HG02763 (cell line): ENCODE measurements around the gene DZANK1.
"Not testable (repeated sequence)": the region's sequence is repeated elsewhere in the genome, so short reads cannot be mapped to it uniquely, and the experiment has no call there.

Source experiments
- ATAC-seq: cut with Tn5 transposase; IDR thresholded peaks from one replicate; pipeline ENCODE4 v1.9.1; 2021; ENCODE audit warnings: mild to moderate bottlenecking, moderate library complexity; ENCODE audit not compliant: unreplicated experiment

The DZANK1 gene

DNA sequence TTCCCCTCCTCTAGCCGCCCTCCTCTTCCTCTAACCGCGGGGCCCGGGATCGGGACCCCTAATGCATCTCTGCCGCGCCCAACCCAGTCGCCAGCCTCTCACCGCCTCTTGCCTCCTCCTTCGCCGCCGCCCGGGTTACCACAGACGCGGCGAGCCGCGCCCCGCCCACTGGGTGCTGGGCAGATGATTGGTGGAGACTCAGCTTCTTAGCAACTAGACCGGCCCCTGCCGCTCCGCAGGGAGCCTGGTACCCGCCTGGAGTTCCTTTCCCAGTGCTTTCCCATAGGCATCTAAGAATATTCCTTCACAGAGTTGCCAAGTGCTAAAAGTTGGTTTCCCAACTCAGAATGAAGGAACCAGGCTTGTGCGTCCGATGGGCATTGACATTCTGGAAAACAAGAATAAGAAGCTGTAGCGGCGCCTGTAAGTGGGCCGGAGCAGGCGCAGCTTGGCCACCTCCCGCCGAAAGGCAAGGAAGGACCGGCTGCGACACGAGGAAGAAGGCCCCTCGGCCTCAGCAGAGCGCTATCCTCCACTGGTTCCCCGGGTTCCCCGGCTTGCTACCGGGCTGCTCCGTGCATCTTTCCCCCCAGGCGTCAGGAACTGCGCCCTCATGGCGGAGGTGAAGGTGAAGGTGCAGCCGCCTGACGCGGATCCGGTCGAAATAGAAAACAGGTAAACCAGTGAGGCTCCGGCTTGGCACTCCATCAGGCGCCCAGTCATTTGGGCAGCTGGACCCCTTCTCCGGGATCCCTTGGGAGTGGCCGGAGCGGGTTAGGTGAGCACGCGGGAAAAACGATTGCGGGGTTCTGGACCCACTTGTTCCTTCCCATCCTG lies at the start of gene DZANK1, which contains the start of gene POLR3F:
Gene DZANK1 (minus strand): TSS at position 137 of the 837 bp plus-strand sequence. CDS start 1,672 bp downstream, outside the sequence.
Gene POLR3F (plus strand): TSS at position 497 of the 837 bp plus-strand sequence. CDS start 117 bp downstream, at position 614.
- peak; percentile 98 for ATAC-seq

DNA sequence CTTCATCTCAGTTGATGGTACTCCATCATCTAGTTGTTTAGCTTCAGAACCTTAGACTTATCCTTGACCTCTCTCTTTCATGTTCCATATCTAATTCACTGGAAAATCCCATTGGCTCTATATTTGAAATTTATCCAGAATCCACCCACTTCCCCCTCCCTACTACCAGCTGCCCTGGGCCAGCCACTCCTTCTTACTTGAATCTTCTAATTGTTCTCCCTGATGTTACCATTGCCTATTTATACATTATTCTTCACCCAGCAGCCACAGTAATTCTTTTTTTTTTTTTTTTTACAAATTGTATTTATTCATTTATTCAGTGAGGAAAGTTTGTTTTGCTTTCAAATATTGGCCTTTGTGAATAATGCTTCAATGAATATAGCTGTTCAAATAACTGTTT lies 49.1 kb upstream of the DZANK1 start:
- no peak for ATAC-seq

DNA sequence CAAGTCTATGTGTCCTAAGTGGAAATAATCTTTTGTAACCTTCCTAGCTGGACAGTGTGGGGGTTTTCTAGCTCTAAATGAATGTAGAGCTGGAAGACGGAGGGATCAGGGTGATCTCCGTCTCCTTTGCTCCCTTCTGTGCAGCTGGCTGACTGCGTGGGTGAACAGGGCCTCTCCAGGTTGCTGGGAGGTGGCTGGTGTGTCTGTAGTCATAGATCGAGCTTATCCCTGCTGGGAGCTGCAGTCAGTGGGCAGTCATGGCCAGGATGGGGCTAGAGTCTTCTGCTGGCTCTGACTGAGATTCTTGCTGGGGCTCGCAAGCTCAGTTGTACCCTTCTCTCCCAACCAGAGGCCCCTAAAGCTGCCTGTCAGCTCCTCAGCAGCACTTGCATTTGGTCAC lies 47.3 kb upstream of the DZANK1 start:
- no peak for ATAC-seq

GRCh38 chr20:18513208-18513607 lies 46.4 kb upstream of the DZANK1 start:
- ATAC-seq = no peak

GRCh38 chr20:18511571-18511970 lies 44.7 kb upstream of the DZANK1 start:
- no peak for ATAC-seq

- ATAC-seq = peak; percentile 97
Observed at GRCh38 chr20:18507218-18508191, 40.7 kb upstream of the DZANK1 start, which contains the start of gene SEC23B. Gene SEC23B, plus strand, starts transcription at chr20:18507940. Its CDS starts 2,896 bp downstream, at chr20:18510836.

DNA sequence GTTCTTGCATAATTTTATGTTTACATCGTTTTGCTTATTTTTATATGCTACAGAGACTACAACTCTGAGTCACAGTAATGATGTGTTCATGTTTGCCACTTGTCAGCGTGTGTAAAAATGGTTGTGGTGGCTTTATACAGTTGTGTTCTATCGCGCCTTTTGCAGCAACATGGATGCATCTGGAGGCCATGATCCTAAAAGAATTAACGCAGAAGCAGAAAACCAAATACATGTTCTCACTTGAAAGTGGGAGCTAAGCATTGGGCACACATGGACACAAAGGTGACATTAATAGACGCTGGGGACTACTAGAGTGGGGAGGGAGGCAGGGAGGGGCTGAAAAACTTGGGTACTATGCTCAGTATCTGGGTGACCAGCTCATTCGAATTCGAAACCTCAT lies 39.9 kb upstream of the DZANK1 start:
- no peak for ATAC-seq

DNA sequence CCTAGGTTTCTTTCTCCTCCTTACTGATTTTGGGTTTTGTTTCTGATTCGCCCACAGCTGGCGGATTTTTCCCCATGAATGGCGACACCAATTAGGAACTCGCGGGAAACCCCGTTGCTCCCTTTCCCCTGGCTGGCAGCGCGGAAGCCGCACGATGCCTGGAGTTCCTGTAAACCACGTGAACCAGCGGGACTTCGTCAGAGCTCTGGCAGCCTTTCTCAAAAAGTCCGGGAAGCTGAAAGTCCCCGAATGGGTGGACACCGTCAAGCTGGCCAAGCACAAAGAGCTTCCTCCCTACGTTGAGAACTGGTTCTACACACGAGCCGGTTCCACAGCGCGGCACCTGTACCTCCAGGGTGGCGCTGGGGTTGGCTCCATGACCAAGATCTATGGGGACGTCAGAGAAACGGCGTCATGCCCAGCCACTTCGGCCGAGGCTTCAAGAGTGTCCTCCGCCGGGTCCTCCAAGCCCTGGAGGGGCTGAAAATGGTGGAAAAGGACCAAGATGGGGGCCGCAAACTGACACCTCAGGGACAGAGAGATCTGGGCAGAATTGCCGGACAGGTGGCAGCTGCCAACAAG lies 37.7 kb upstream of the DZANK1 start:
- no peak for ATAC-seq

DNA sequence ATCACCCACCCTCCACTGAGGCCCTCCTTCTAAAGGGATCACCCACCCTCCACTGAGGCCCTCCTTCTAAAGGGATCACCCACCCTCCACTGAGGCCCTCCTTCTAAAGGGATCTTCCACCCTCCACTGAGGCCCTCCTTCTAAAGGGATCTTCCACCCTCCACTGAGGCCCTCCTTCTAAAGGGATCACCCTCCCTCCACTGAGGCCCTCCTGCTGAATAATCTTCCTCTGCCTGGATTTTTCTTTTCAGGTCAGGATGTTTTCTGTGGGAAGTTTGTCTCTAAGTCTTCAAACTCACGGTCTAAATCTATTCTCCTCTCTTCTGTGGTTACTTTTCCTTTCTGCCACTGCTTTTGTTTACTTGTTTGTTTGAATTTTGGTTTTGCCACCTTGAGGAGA lies 34.8 kb upstream of the DZANK1 start:
- ATAC-seq = not testable (repeated sequence)

GRCh38 chr20:18497603-18498002 lies 30.8 kb upstream of the DZANK1 start:
- no peak for ATAC-seq

- ATAC-seq = peak; percentile 98
Observed at GRCh38 chr20:18496740-18497592, 30.1 kb upstream of the DZANK1 start, which contains the start of gene RBBP9. Gene RBBP9, minus strand, starts transcription at chr20:18497225. Its CDS starts 58 bp downstream, at chr20:18497167.

GRCh38 chr20:18496042-18496441 lies 29.2 kb upstream of the DZANK1 start:
- no peak for ATAC-seq

GRCh38 chr20:18488301-18488700 lies 21.5 kb upstream of the DZANK1 start:
- ATAC-seq = no peak

- no peak for ATAC-seq
Observed at GRCh38 chr20:18481596-18481995, 14.8 kb upstream of the DZANK1 start.

DNA sequence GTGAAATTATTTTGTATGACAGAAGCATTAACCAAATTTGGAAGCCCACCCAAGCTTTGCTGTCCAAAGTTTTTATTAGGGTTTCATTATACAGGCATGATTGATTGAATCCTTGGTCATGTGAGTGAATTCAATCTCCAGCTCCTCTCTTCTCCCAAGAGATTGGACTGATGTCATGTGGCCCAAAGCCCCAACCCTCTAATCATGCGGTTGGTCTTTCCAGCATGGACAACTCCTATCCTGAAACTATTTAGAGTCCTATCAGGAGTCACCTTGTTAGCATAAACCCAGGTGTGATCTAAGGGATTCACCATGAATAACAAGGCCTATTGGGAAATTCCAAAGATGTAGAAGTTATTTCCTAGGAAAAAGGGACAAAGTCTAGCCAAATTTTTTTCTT lies 11.0 kb upstream of the DZANK1 start:
- no peak for ATAC-seq

- no peak for ATAC-seq
Observed at GRCh38 chr20:18477218-18477617, 10.4 kb upstream of the DZANK1 start.

DNA sequence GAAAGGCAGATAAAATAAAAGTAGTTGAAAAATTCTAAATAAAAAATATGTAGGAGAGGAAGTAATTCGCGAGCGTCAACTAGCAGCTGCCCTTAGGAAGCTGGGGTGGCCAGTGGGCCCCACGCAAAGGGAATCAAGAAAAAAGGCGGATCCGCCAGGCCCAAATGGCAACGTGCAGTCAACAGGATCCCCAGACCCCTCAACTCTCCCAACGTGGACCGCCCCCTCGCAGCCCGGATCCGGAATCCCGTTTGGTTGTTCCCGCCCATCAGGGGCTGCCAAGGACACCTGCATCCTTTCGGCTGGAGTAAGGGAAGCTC lies 296 bp downstream of the DZANK1 start:
- ATAC-seq = peak; percentile 23

- ATAC-seq = no peak
Observed at GRCh38 chr20:18465536-18466200, 1.2 kb downstream of the DZANK1 start.

DNA sequence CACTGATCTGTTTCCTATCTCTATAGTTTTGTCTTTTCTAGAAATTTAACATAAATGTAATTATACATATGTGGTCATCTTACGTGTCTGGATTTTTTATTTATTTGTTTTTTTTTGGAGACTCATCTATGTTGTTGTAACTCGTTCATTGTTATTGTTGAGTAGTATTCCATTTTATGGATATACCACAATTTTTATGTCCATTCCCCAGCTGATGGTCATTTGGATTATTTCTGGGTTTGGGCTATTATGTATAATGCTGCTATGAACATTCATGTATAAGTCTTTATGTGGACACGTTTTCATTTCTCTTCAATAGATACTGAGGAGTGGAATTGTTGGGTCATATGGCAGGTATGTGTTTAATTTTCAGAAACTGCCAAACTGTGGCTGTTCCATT lies 10.2 kb downstream of the DZANK1 start:
- no peak for ATAC-seq

- ATAC-seq = no peak
Observed at GRCh38 chr20:18443886-18444285, 22.9 kb downstream of the DZANK1 start.
